Neural progenitor cell (in vitro differentiated cells): ENCODE results near the gene PLA2G4A. TPM values are rescaled to one million over a fixed set of nuclear protein-coding genes. Genes with fewer than 3 reads are reported as not detected.

Experiments used
- DNase-seq: peaks from one replicate; pipeline ENCODE4 v3.0.0-alpha.2; 2016; ENCODE audit warnings: low spot score
- H2AFZ ChIP-seq: fragments of 200-600 bp; sonication (generic); replicated peaks from 2 replicates; pipeline ENCODE4 v1.6.1; 2016; ENCODE audit warnings: antibody characterized with exemption
- H3F3A ChIP-seq: fragments of 200-600 bp; sonication (generic); 2 replicates; pipeline ENCODE4 v1.6.1; 2016; ENCODE audit warnings: antibody characterized with exemption, low read depth
- H3K27ac ChIP-seq: fragments of 200-600 bp; sonication (generic); 2 replicates; pipeline ENCODE4 v1.5.1; 2016; ENCODE audit warnings: mild to moderate bottlenecking
- H3K27me3 ChIP-seq: fragments of 200-600 bp; sonication (generic); 2 replicates; pipeline ENCODE4 v1.6.1; 2016; ENCODE audit warnings: mild to moderate bottlenecking, moderate library complexity
- H3K36me3 ChIP-seq: fragments of 200-600 bp; sonication (generic); 2 replicates; pipeline ENCODE4 v1.5.1; 2016
- H3K4me1 ChIP-seq: fragments of 200-600 bp; sonication (generic); 2 replicates; pipeline ENCODE4 v1.6.1; 2016; ENCODE audit warnings: mixed run types
- H3K4me2 ChIP-seq: fragments of 200-600 bp; sonication (generic); 2 replicates; pipeline ENCODE4 v1.6.1; 2016
- H3K4me3 ChIP-seq: fragments of 200-600 bp; sonication (generic); 2 replicates; pipeline ENCODE4 v1.5.1; 2016
- H3K79me2 ChIP-seq: fragments of 200-600 bp; sonication (generic); 2 replicates; pipeline ENCODE4 v1.6.1; 2016; ENCODE audit warnings: low read depth
- H3K9ac ChIP-seq: fragments of 200-600 bp; sonication (generic); 2 replicates; pipeline ENCODE4 v1.6.1; 2016
- H3K9me3 ChIP-seq: fragments of 200-600 bp; sonication (generic); 2 replicates; pipeline ENCODE4 v1.5.1; 2016; ENCODE audit warnings: low read depth
- H4K20me1 ChIP-seq: fragments of 200-600 bp; sonication (generic); 2 replicates; pipeline ENCODE4 v1.6.1; 2016; ENCODE audit warnings: low read depth
- H3K27ac Mint-ChIP-seq: 3 replicates; pipeline ENCODE4 v1.8.0; 2021; ENCODE audit warnings: mixed read lengths
- H3K27me3 Mint-ChIP-seq: 2 replicates; pipeline ENCODE4 v1.8.0; 2022; ENCODE audit warnings: low read depth, mild to moderate bottlenecking, inconsistent platforms, moderate library complexity, mixed read lengths; ENCODE audit not compliant: insufficient read depth
- H3K36me3 Mint-ChIP-seq: 3 replicates; pipeline ENCODE4 v1.8.0; 2021; ENCODE audit warnings: mixed read lengths
- H3K4me1 Mint-ChIP-seq: 3 replicates; pipeline ENCODE4 v1.8.0; 2021; ENCODE audit warnings: mixed read lengths
- H3K4me3 Mint-ChIP-seq: 3 replicates; pipeline ENCODE4 v1.8.0; 2021; ENCODE audit warnings: mild to moderate bottlenecking, moderate library complexity, mixed read lengths
- H3K9me3 Mint-ChIP-seq: 3 replicates; pipeline ENCODE4 v1.8.0; 2020; ENCODE audit warnings: mixed read lengths
- CTCF ChIP-seq: fragments of 200-600 bp; sonication (generic); IDR thresholded peaks from 2 replicates; pipeline ENCODE4 v1.5.1; 2017; ENCODE audit warnings: antibody characterized with exemption, mild to moderate bottlenecking
- EZH2 ChIP-seq: fragments of 200-600 bp; sonication (generic); IDR thresholded peaks from 2 replicates; pipeline ENCODE4 v1.6.1; 2017; ENCODE audit warnings: antibody characterized with exemption, mild to moderate bottlenecking, moderate library complexity
- EZH2phosphoT487 ChIP-seq: fragments of 200-600 bp; sonication (generic); IDR thresholded peaks from 2 replicates; pipeline ENCODE4 v1.6.1; 2017; ENCODE audit warnings: antibody characterized with exemption
- total RNA-seq: library from RNA; depleted of rRNA; stranded (reverse); fragments of >200 nt; gene quantifications from 2 replicates; pipeline ENCODE4 v1.2.3, GENCODE V29; 2015; ENCODE audit warnings: low replicate concordance

PLA2G4A gene
- total RNA-seq, 1 donor from 2014 or later = 1.0 TPM

GRCh38 chr1:186887203-186887602 is 58.5 kb downstream of the PLA2G4A start:
- Mint-ChIP-seq H3K27me3 (peaks cover 2% of the 10 kb centered on the region), H3K36me3 (no peaks in the 10 kb centered on the region), H3K4me1 (no peaks in the 10 kb centered on the region), H3K27ac (no peak overlapping the region), H3K4me3 (no peak overlapping the region), H3K9me3 (no peaks in the 10 kb centered on the region)
- H3K27me3 ChIP-seq = no peaks in the 10 kb centered on the region
- H3K4me2 ChIP-seq = no peak overlapping the region
- H3K9me3 ChIP-seq = no peaks in the 10 kb centered on the region
- no peaks in the 10 kb centered on the region for H3K79me2 ChIP-seq
- no peak overlapping the region for H3K4me3 ChIP-seq
- H3K36me3 ChIP-seq = no peaks in the 10 kb centered on the region
- H3F3A ChIP-seq = no peaks in the 10 kb centered on the region
- H2AFZ ChIP-seq = no peak overlapping the region
- TF ChIP-seq EZH2 (no peak), CTCF (no peak), EZH2phosphoT487 (no peak)
- DNase-seq = no peak
- H3K4me1 ChIP-seq = no peaks in the 10 kb centered on the region
- no peak overlapping the region for H3K27ac ChIP-seq
- no peak overlapping the region for H3K9ac ChIP-seq
- H4K20me1 ChIP-seq = no peaks in the 10 kb centered on the region

GRCh38 chr1:186888367-186888766 is 59.6 kb downstream of the PLA2G4A start:
- no peak overlapping the region for H3K4me3 Mint-ChIP-seq
- peaks cover 2% of the 10 kb centered on the region for H3K27me3 Mint-ChIP-seq
- H3K36me3 Mint-ChIP-seq = no peaks in the 10 kb centered on the region

GRCh38 chr1:186892936-186893335 is 64.2 kb downstream of the PLA2G4A start:
- no peaks in the 10 kb centered on the region for H3K27me3 ChIP-seq
- H3K4me1 ChIP-seq = no peaks in the 10 kb centered on the region
- H2AFZ ChIP-seq = no peak overlapping the region
- no peak for TF ChIP-seq EZH2phosphoT487
- no peak for TF ChIP-seq EZH2
- TF ChIP-seq CTCF = no peak
- peaks cover 3% of the 10 kb centered on the region for H3K27me3 Mint-ChIP-seq
- H3K27ac Mint-ChIP-seq = no peak overlapping the region
- H3K9me3 ChIP-seq = no peaks in the 10 kb centered on the region
- DNase-seq = no peak
- H3K79me2 ChIP-seq = no peaks in the 10 kb centered on the region
- no peaks in the 10 kb centered on the region for H4K20me1 ChIP-seq
- H3K9me3 Mint-ChIP-seq = no peaks in the 10 kb centered on the region
- H3K4me3 ChIP-seq = no peak overlapping the region
- H3K4me3 Mint-ChIP-seq = no peak overlapping the region
- H3K4me2 ChIP-seq = no peak overlapping the region
- no peaks in the 10 kb centered on the region for H3K36me3 ChIP-seq
- H3K36me3 Mint-ChIP-seq = no peaks in the 10 kb centered on the region
- no peaks in the 10 kb centered on the region for H3F3A ChIP-seq
- peaks cover 6% of the 10 kb centered on the region for H3K4me1 Mint-ChIP-seq
- H3K9ac ChIP-seq = no peak overlapping the region
- H3K27ac ChIP-seq = no peak overlapping the region

More at GRCh38 chr1:186888367-186888766, 59.6 kb downstream of the PLA2G4A start:
- no peaks in the 10 kb centered on the region for H3F3A ChIP-seq
- no peak overlapping the region for H2AFZ ChIP-seq
- H3K79me2 ChIP-seq = no peaks in the 10 kb centered on the region
- Mint-ChIP-seq H3K27ac (no peak overlapping the region), H3K9me3 (no peaks in the 10 kb centered on the region), H3K4me1 (no peaks in the 10 kb centered on the region)
- no peak for DNase-seq
- no peaks in the 10 kb centered on the region for H3K36me3 ChIP-seq
- H3K9me3 ChIP-seq = no peaks in the 10 kb centered on the region
- no peak for TF ChIP-seq CTCF
- no peak for TF ChIP-seq EZH2
- TF ChIP-seq EZH2phosphoT487 = no peak
- no peak overlapping the region for H3K4me3 ChIP-seq
- no peak overlapping the region for H3K4me2 ChIP-seq
- no peaks in the 10 kb centered on the region for H3K4me1 ChIP-seq
- no peaks in the 10 kb centered on the region for H3K27me3 ChIP-seq
- no peak overlapping the region for H3K9ac ChIP-seq
- no peaks in the 10 kb centered on the region for H4K20me1 ChIP-seq
- H3K27ac ChIP-seq = no peak overlapping the region
